ENCODE data around the gene SHISA2.

The SHISA2 gene

GRCh38 chr13:26019881-26020870 is 31.6 kb downstream of the SHISA2 start:
- DNase-seq (ENCODE audit: low read depth in 1 of 2, low spot score in 1 of 2), result no peak

GRCh38 chr13:26019251-26019650 is 32.6 kb downstream of the SHISA2 start:
- no peak for DNase-seq (ENCODE audit: low read depth in 1 of 2, low spot score in 1 of 2)

GRCh38 chr13:26017932-26018665 is 33.7 kb downstream of the SHISA2 start:
- no peak for DNase-seq (ENCODE audit: low read depth in 1 of 2, low spot score in 1 of 2)

GRCh38 chr13:26017196-26017921 is 34.5 kb downstream of the SHISA2 start:
- DNase-seq (ENCODE audit: low read depth in 1 of 2, low spot score in 1 of 2), result no peak

GRCh38 chr13:26016189-26016588 is 35.6 kb downstream of the SHISA2 start:
- DNase-seq (ENCODE audit: low read depth in 1 of 2, low spot score in 1 of 2), result no peak

- DNase-seq (ENCODE audit: low read depth in 1 of 2, low spot score in 1 of 2), result no peak
These were observed 36.3 kb downstream of the SHISA2 start for GRCh38 chr13:26015271-26016125.

- DNase-seq (ENCODE audit: low read depth in 1 of 2, low spot score in 1 of 2), result no peak
These were observed 38.8 kb downstream of the SHISA2 start for GRCh38 chr13:26012995-26013394.

- peak; percentile 21 for DNase-seq (ENCODE audit: low read depth in 1 of 2, low spot score in 1 of 2)
These were observed 39.6 kb downstream of the SHISA2 start for GRCh38 chr13:26011996-26012821.

GRCh38 chr13:26011208-26011573 is 40.6 kb downstream of the SHISA2 start:
- DNase-seq (ENCODE audit: low read depth in 1 of 2, low spot score in 1 of 2), result no peak

GRCh38 chr13:26010487-26011207 is 41.2 kb downstream of the SHISA2 start:
- no peak for DNase-seq (ENCODE audit: low read depth in 1 of 2, low spot score in 1 of 2)

- DNase-seq (ENCODE audit: low read depth in 1 of 2, low spot score in 1 of 2), result no peak
These were observed 44.3 kb downstream of the SHISA2 start for GRCh38 chr13:26007261-26008125.
